ENCODE measurements around the gene MRPS34.

MRPS34 gene

GRCh38 chr16:1772908-1773702 lies at the start of gene MRPS34:
Gene MRPS34 (minus strand): TSS chr16:1773134. CDS start chr16:1773119, 15 bp downstream.
- peak; percentile 86 for DNase-seq

GRCh38 chr16:1821861-1822611 lies 49.1 kb upstream of the MRPS34 start:
- no peak for DNase-seq

- no peak for DNase-seq
Observed at GRCh38 chr16:1820946-1821290, 48.0 kb upstream of the MRPS34 start.

GRCh38 chr16:1820096-1820945 lies 47.4 kb upstream of the MRPS34 start:
- DNase-seq, result no peak

- DNase-seq, result no peak
Observed at GRCh38 chr16:1819611-1820010, 46.7 kb upstream of the MRPS34 start.

GRCh38 chr16:1818873-1819525 lies 46.1 kb upstream of the MRPS34 start:
- no peak for DNase-seq

DNA sequence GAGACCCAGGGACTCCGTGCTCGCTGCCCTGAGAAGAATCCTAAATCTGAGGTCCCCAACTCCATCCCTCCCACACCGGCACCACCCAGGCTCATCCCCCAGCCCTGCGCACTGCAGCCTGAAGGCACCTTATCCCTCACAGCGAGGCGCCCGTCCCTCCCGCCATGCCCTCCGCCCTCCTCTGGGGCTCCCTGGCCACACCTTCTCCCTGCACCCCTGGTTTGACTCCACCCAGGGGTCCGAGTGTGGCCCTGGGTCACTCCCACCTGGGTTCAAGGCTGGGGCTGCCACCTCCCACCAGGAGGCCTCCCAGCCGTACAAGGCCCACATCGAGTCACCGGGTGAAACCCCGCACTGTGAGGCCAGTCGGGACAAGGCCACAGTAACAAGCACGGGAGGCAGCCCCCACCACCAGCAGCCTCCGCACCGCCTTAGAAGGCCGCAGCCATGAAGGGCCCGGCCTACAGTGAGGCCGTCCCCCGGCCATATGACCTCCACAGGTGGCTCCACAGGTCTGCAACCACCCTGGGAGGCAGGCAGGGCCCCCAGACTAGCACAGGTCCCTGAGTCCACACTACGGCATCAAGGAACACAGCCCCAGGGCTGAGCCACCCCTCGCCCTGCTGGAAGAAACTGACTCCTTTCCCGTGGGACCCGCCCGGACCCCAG lies 45.4 kb upstream of the MRPS34 start:
- no peak for DNase-seq

- no peak for DNase-seq
Observed at GRCh38 chr16:1817716-1818115, 44.8 kb upstream of the MRPS34 start.

- DNase-seq, result no peak
Observed at GRCh38 chr16:1817276-1817589, 44.3 kb upstream of the MRPS34 start.

- DNase-seq, result no peak
Observed at GRCh38 chr16:1816396-1817275, 43.7 kb upstream of the MRPS34 start.

DNA sequence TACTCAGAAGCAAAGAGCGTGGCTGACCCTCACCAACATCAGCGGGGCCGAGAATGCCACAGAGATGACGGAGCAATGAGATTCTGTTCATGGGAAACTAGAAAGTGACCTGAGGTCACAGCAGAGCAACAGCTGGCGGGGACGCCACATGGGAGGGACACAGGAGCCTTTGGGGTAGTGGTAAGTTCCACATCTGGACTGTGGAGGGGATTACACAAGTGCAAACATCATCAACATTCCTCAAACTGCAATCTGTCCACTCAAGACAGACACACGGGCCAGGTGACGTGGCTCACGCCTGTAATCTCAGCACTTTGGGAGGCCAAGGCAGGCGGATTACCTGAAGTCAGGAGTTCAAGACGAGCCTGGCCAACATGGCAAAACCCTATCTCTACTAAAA lies 42.5 kb upstream of the MRPS34 start:
- no peak for DNase-seq

DNA sequence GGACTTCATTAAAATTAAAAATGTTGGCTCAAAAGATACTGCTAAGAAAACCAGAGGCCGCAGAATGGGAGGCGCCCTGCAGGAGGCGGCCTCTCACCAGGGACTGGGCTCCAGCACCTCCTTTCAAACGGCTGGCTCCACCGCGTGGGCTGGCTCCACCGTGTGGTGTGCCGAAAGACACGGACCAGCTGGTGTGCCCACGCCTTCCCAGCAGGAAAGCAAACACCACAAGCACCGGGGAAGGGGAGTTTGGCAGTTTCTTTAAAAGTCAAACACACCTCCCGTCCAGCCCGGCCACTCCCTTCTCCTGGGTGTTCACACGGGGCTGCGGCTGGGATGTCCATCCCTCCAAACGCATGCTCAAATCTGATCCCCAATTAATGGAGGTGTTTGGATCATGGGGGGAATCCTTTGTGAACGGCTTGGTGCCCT lies 39.8 kb upstream of the MRPS34 start:
- no peak for DNase-seq

DNA sequence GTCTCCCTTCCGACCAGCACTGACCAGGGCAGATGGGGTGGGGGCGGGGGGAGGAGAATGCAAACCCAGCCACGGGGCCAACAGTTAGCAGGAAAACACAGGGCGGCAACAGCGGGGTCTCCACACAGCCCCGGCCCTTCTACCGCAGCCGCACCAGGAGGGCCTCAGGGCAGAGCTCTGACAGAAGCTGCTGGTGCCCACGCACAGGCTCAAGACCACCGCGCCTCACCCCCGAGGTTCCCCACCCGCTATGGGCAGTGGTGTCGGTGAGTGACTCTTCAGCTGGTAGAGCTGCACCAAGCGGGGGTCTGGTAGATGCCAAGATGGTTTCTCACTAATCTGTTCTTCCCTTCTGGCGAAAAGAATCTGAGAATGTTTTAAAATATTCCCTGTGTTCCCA lies 37.6 kb upstream of the MRPS34 start:
- no peak for DNase-seq

GRCh38 chr16:1810106-1810505 lies 37.2 kb upstream of the MRPS34 start:
- DNase-seq, result no peak

DNA sequence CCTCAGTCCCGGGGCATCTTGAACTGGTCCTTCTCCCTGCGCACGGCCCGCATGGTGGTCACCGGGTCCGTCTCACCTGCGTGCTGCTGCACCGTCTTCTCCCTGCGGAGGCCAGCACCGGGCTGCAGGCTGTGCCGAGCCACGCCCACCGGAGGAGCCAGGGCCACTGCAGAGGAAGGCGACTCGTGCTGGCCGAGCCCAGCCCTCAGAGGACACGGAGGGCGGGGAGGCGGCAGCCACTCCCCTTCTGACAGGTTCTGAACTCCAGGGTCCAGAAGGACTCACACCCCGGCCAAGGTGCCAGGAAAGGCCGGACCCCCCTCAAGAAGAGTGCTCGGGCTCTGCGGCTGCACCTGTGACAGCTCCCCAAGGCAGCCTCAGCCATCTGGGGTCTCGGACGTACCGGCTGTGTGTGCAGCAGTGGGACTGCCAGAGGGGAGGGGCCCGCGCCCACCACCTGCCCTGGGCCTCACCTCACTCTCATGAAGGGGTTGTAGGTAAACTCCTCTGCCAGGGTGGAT lies 36.4 kb upstream of the MRPS34 start:
- DNase-seq, result no peak

- DNase-seq, result no peak
Observed at GRCh38 chr16:1808691-1809090, 35.8 kb upstream of the MRPS34 start.

- DNase-seq, result no peak
Observed at GRCh38 chr16:1807626-1808025, 34.7 kb upstream of the MRPS34 start.

- no peak for DNase-seq
Observed at GRCh38 chr16:1800701-1801100, 27.8 kb upstream of the MRPS34 start.

DNA sequence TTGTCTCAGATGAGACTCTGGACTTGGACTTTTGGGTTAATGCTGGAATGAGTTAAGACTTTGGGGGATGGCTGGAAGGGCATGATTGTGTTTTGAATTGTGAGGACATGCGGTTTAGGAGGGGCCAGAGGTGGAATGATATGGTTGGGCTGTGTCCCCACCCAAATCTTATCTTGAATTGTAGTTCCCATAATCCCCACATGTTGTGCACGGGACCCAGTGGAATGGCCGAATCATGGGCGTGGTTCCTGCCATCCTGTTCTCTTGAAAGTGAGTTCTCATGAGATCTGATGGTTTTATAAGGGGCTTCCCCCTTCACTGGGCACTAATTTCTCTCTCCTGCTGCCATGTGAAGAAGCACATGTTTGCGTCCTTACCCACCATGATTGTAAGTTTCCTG lies 26.3 kb upstream of the MRPS34 start:
- DNase-seq, result peak; percentile 16

DNA sequence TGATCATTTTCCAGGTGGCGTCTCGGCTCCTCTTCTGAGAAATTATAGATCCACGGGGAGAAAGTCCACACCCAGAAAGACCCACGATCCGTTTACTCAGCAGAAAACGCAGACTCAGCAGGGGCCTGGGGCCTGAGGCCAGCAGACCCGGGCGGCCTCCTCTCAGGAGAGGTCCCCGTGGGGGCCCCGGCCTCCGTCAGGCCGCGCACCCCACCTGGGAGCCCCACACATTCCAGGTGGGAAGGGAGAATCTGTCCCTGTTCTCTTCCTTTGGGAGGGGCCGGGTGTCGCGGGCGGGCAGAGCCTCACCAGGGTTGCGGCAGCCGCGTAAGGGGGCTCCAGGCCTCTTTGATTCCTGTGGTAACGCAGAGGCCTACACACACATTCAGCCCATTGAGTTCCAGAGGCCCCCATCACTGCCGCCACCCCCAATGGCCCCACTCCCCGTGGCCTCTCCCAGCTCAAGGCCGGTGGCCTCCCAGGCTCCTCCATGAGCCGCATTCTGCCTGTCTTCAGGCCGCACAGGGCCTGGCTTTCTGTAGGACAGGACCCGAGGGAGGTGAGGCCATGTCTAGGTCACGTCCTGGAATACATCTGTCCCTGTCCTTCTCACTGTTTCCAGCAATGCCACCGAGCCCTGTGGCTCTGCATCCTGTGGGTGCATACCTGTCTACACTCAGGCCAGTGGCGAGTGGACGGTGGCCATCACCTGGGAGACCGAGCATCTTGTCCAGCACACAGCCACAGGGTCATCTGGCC lies 22.2 kb upstream of the MRPS34 start:
- DNase-seq, result no peak
